B cell (primary cell): ENCODE measurements around the gene TBC1D2B. TPM values are rescaled to one million over a fixed set of nuclear protein-coding genes. Genes with fewer than 3 reads are reported as not detected.

ENCODE experiments used
- ATAC-seq: fragments of 200-7000 bp; cut with Tn5 transposase; one replicate; pipeline ENCODE4 v1.10.0; 2021; ENCODE audit warnings: low read depth, mild to moderate bottlenecking, moderate number of reproducible peaks, moderate library complexity
- CTCF ChIA-PET: fragments of 350-600 bp; sonication (Branson Sonifier 250); formaldehyde crosslinking; loops from one replicate; lab custom pipeline; 2021; ENCODE audit warnings: antibody characterized with exemption, inconsistent platforms; lab: Charles Lee
- POLR2A ChIA-PET: fragments of 350-600 bp; sonication (Branson Sonifier 250); formaldehyde crosslinking; loops from one replicate; lab custom pipeline; 2021; ENCODE audit warnings: antibody characterized with exemption; lab: Charles Lee
- DNase-seq: peaks from one replicate; pipeline ENCODE4 v3.0.0; 2013
- H2AFZ ChIP-seq: 2 replicates; pipeline ENCODE4 v1.6.1; 2012; ENCODE audit warnings: mild to moderate bottlenecking, low read depth, low read length; ENCODE audit not compliant: insufficient read depth, poor library complexity, severe bottlenecking
- H3K27ac ChIP-seq, 2 donors: 1 replicate in 1 of 2; 2 replicates in 1 of 2; pipeline ENCODE4 v1.5.1; 2012 to 2013; ENCODE audit warnings: low read length in 2 of 2, mild to moderate bottlenecking in 2 of 2, moderate library complexity in 1 of 2
- H3K27me3 ChIP-seq, 4 experiments: fragments of 200-600 bp in 1 of 4; sonication (generic) in 1 of 4; replicated peaks in 1 of 4; 1 replicate in 2 of 4; 2 replicates in 2 of 4; pipeline versions ENCODE4 v1.6.1 to v1.7.0; 2013 to 2016; ENCODE audit warnings: low read length in 3 of 4, mild to moderate bottlenecking in 2 of 4, mixed read lengths in 1 of 4, moderate library complexity in 1 of 4; ENCODE audit not compliant: insufficient read depth in 4 of 4, control insufficient read depth in 3 of 4; ENCODE audit errors: control extremely low read depth in 1 of 4
- H3K36me3 ChIP-seq, 2 experiments: replicated peaks in 1 of 2; 1 replicate in 1 of 2; 2 replicates in 1 of 2; pipeline versions ENCODE4 v1.6.1 to v1.7.1; 2013; ENCODE audit warnings: low read length in 1 of 2; ENCODE audit not compliant: insufficient read depth in 2 of 2, control insufficient read depth in 1 of 2; ENCODE audit errors: control extremely low read depth in 1 of 2, extremely low read depth in 1 of 2
- H3K4me1 ChIP-seq, 2 donors: fragments of 200-600 bp in 1 of 2; sonication (generic) in 1 of 2; 1 replicate in 1 of 2; 2 replicates in 1 of 2; pipeline versions ENCODE4 v1.5.1 to v1.6.1; 2013 to 2017; ENCODE audit warnings: low read length in 2 of 2; ENCODE audit not compliant: control insufficient read depth in 2 of 2, insufficient read depth in 2 of 2
- H3K4me2 ChIP-seq: replicated peaks from 2 replicates; pipeline ENCODE3; 2012; ENCODE audit warnings: mild to moderate bottlenecking, low read depth, low read length; ENCODE audit not compliant: poor library complexity, severe bottlenecking
- H3K4me3 ChIP-seq, 5 experiments: fragments of 200-600 bp in 1 of 5; sonication (generic) in 1 of 5; 1 replicate in 3 of 5; 2 replicates in 2 of 5; pipeline versions ENCODE4 v1.5.1 to v1.7.0; 2011 to 2016; ENCODE audit warnings: low read length in 4 of 5, mild to moderate bottlenecking in 4 of 5, low read depth in 2 of 5, control low read depth in 1 of 5, moderate library complexity in 1 of 5; ENCODE audit not compliant: insufficient read depth in 1 of 5; ENCODE audit errors: control extremely low read depth in 1 of 5, extremely low read depth in 1 of 5
- H3K79me2 ChIP-seq: fragments of 200-600 bp; sonication (generic); one replicate; pipeline ENCODE4 v1.6.0; 2016; ENCODE audit warnings: low read length; ENCODE audit not compliant: control insufficient read depth, insufficient read depth
- H3K9ac ChIP-seq: fragments of 200-600 bp; sonication (generic); 2 replicates; pipeline ENCODE4 v1.6.1; 2017; ENCODE audit warnings: mild to moderate bottlenecking, low read length, moderate library complexity
- H3K9me3 ChIP-seq, 3 donors: one replicate each; pipeline versions ENCODE4 v1.6.1 to v1.7.1; 2013; ENCODE audit warnings: low read length in 2 of 3; ENCODE audit not compliant: control insufficient read depth in 2 of 3, insufficient read depth in 1 of 3; ENCODE audit errors: control extremely low read depth in 1 of 3
- H4K20me1 ChIP-seq: 2 replicates; pipeline ENCODE4 v1.6.0; 2012; ENCODE audit warnings: mild to moderate bottlenecking, low read length; ENCODE audit not compliant: insufficient read depth, control insufficient read depth, poor library complexity, severe bottlenecking
- H3K27ac Mint-ChIP-seq: one replicate; pipeline ENCODE4 v1.8.0; 2021; ENCODE audit warnings: mixed read lengths
- H3K27me3 Mint-ChIP-seq: one replicate; pipeline ENCODE4 v1.8.0; 2021; ENCODE audit warnings: mixed read lengths
- H3K4me1 Mint-ChIP-seq: one replicate; pipeline ENCODE4 v1.8.0; 2021; ENCODE audit warnings: mixed read lengths
- H3K4me3 Mint-ChIP-seq: one replicate; pipeline ENCODE4 v1.8.0; 2021; ENCODE audit warnings: mixed read lengths
- H3K9me3 Mint-ChIP-seq: one replicate; pipeline ENCODE4 v1.8.0; 2022; ENCODE audit warnings: mixed read lengths; ENCODE audit not compliant: insufficient read depth
- EZH2 ChIP-seq: IDR thresholded peaks from 2 replicates; pipeline ENCODE4 v1.6.1; 2012; ENCODE audit warnings: borderline replicate concordance, low read depth, mild to moderate bottlenecking, moderate library complexity, low read length; ENCODE audit not compliant: insufficient read depth, poor library complexity, severe bottlenecking
- WGBS: methylation state at CpG from one replicate; pipeline ENCODE4 v1.1.5; 2013; ENCODE audit warnings: missing lambda C conversion rate; ENCODE audit not compliant: insufficient coverage; 5-methylcytosine and 5-hydroxymethylcytosine counted together
- intact Hi-C: fragments of 100-400 bp; cut with micrococcal nuclease; formaldehyde crosslinking; loops from one replicate; pipeline ENCODE4 v1.10.0; 2022
- polyA plus RNA-seq: library from polyadenylated mRNA; depleted of rRNA; stranded (reverse); fragments of >200 nt; gene quantifications from 2 replicates; pipeline ENCODE4 v1.2.3, GENCODE V29; 2012
- total RNA-seq, 2 donors: library from RNA; stranded (reverse); fragments of 120-200 nt in 1 of 2; gene quantifications; 1 replicate in 1 of 2; 2 replicates in 1 of 2; pipeline versions ENCODE4 v1.2.3 to v1.2.4, GENCODE V29; 2013 to 2022
- TF ChIP-seq, protein P1 (sequence below): fragments of 200-600 bp; IDR thresholded peaks from one replicate; pipeline ENCODE4 v1.8.0; 2022; ENCODE audit warnings: antibody characterized with exemption, mild to moderate bottlenecking

The TBC1D2B gene
- total and polyA plus RNA-seq, 2 donors (not counting 1 experiment from before 2014, with no cell fraction given), result 8.5 to 26.1 TPM

DNA sequence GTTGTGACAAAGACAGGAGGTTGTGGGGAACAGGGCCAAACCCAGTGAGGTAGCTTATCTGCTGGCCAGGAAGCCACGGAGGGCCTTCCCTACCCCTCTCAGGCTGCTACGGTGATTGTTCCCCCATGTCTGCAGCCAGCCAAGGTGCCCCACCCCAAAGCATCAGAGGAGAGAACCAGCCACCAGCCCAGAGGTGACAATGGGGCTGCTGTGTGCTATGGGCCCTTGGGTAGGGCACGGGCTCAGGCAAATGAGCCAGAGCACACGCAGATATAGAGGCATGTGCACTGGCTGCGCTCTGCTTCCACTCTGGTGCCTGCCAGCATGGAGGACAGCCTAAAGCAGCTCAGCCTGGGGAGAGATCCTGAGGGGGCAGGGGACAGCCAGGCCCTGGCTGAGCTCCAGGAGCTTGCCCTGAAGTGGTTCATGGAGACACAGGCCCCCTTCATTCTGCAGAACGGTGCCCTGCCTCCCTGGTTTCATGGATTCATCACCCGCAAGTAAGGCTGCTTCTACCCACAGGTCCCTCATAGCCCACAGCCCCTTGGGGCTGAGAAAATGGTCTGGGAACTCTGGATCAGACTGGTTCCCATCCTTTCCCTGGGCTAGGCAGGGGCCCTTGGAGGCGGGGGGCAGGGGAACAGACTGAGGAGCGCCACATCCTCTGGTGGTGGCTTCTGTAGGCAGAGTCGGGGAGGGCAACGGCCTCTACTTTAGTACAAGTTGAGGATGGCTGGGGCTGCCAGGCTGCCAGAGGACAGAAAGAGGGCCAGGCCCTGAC lies 14.9 kb upstream of the TBC1D2B start, which contains the start of gene SH2D7:
Gene SH2D7 (plus strand): TSS at position 301 of the 781 bp plus-strand sequence. CDS start 24 bp downstream, at position 325.
- H3K4me3 Mint-ChIP-seq, result no peak within 1 kb of the TSS
- DNase-seq (no peak), ATAC-seq (no peak)
- no peak within 1 kb of the TSS for H3K27ac Mint-ChIP-seq
- Histone ChIP-seq H2AFZ (no peak within 1 kb of the TSS), H3K4me1 (peaks cover 9% of the 10 kb centered on the region in 2 donors), H3K4me3 (no peak within 1 kb of the TSS), H3K36me3 (no peaks in the 10 kb centered on the region), H3K27ac (no peak within 1 kb of the TSS), H4K20me1 (no peaks in the 10 kb centered on the region), H3K4me2 (no peak within 1 kb of the TSS), H3K79me2 (no peaks in the 10 kb centered on the region), H3K9ac (no peak within 1 kb of the TSS), H3K27me3 (peaks cover 0 to 4% (median 0%) of the 10 kb centered on the region in 4 experiments), H3K9me3 (no peaks in the 10 kb centered on the region)
- peaks cover 8% of the 10 kb centered on the region for H3K27me3 Mint-ChIP-seq
- ChIA-PET CTCF (interaction anchor here (1.5 to 5.4 kb wide), 3 partner anchors 12 to 18 kb away, joined by 4 to 49 read pairs (median 11); no protein-coding TSS in a partner anchor), POLR2A (no interaction called here)
- WGBS, result 70% methylated on average over 9 of the region's 11 CpGs
- intact Hi-C loops, result no loop called here
- no peaks in the 10 kb centered on the region for H3K9me3 Mint-ChIP-seq
- H3K4me1 Mint-ChIP-seq, result peaks cover 14% of the 10 kb centered on the region
- TF ChIP-seq, protein P1, sequence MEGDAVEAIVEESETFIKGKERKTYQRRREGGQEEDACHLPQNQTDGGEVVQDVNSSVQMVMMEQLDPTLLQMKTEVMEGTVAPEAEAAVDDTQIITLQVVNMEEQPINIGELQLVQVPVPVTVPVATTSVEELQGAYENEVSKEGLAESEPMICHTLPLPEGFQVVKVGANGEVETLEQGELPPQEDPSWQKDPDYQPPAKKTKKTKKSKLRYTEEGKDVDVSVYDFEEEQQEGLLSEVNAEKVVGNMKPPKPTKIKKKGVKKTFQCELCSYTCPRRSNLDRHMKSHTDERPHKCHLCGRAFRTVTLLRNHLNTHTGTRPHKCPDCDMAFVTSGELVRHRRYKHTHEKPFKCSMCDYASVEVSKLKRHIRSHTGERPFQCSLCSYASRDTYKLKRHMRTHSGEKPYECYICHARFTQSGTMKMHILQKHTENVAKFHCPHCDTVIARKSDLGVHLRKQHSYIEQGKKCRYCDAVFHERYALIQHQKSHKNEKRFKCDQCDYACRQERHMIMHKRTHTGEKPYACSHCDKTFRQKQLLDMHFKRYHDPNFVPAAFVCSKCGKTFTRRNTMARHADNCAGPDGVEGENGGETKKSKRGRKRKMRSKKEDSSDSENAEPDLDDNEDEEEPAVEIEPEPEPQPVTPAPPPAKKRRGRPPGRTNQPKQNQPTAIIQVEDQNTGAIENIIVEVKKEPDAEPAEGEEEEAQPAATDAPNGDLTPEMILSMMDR, result no peak
- no peak for TF ChIP-seq EZH2
